Measurements from ENCODE around the gene CMIP. TPM values are rescaled to one million over a fixed set of nuclear protein-coding genes. Genes with fewer than 3 reads are reported as not detected.

CMIP gene
- total RNA-seq, 1 donor from 2014 or later = 46.6 TPM

DNA sequence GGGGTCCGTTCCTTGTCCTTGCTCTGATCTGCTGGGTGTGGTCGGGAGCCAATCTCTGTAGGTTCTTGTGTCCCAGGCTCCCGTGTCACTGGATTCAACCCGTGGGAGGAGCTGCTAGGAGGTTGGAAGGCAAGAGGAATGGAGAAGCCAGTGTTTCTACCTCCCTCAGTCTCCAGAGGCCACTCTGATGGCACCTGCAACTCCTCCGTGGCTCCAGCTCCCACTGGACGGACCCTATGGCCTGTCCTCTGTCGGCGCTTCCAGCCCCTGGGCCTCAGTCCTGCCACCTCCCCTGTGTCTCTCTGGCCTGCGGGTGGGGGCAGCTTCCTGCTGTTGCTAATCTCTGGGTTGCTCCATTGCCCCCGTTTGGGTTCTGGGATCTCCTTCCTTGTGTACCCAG is 71.1 kb downstream of the CMIP start:
- TF ChIP-seq CTCF (conservative IDR thresholded peaks at IDR 0.05) = no peak
- peaks cover 14% of the 10 kb centered on the region for H3K36me3 Mint-ChIP-seq
- H3K27me3 Mint-ChIP-seq = no peaks in the 10 kb centered on the region
- H3K27ac Mint-ChIP-seq = no peak overlapping the region
- peaks cover 6% of the 10 kb centered on the region for H3K9me3 Mint-ChIP-seq
- H3K4me1 Mint-ChIP-seq (ENCODE audit: unreplicated experiment) = peaks cover 28% of the 10 kb centered on the region
- DNase-seq (ENCODE audit: extremely low spot score, unreplicated experiment) = no peak
- H3K4me3 Mint-ChIP-seq = no peak overlapping the region

DNA sequence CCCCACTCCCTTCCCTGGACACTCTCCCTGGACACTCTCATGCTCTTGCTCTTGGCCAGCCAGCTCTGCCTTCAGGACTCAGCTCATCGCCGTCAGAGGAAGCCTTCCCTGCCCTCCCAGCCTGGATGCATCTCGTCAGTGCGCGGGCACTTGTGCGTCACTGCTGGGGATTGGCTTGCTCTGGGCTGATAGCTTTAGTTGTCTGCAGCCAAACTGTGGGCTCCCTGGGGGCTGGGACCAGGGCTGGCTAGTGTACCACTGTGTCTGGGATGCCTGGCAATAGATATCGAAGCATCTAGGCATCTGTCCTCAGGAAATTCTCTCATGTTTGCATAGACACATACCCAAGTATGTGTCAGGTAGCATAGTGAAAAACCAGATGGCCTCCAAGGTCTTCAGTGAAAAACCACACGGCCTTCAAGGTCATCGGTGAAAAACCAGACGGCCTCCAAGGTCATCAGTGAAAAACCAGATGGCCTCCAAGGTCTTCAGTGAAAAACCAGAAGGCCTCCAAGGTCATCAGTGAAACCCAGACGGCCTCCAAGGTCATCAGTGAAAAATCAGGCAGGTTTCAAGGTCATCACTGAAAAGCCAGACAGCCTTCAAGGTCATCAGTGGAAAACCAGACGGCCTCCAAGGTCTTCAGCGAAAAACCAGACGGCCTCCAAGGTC is 72.0 kb downstream of the CMIP start:
- peaks cover 25% of the 10 kb centered on the region for H3K4me1 Mint-ChIP-seq (ENCODE audit: unreplicated experiment)
- DNase-seq (ENCODE audit: extremely low spot score, unreplicated experiment) = no peak
- no peak for TF ChIP-seq CTCF (conservative IDR thresholded peaks at IDR 0.05)
- H3K27ac Mint-ChIP-seq = no peak overlapping the region
- H3K27me3 Mint-ChIP-seq = no peaks in the 10 kb centered on the region
- H3K4me3 Mint-ChIP-seq = no peak overlapping the region
- peaks cover 7% of the 10 kb centered on the region for H3K36me3 Mint-ChIP-seq
- peaks cover under 1% of the 10 kb centered on the region for H3K9me3 Mint-ChIP-seq

DNA sequence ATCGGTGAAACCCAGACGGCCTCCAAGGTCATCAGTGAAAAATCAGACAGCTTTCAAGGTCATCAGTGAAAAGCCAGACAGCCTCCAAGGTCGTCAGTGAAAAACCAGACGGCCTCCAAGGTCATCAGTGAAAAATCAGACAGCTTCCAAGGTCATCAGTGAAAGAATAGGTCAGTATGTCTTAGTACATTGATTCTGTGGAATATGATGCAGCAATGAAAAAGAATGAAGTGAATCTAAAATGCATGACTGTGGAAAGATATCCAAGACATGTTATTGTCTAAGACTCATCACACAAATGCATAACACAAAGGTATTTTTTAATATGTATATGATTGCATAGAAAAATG is 72.5 kb downstream of the CMIP start:
- Mint-ChIP-seq H3K27ac (no peak overlapping the region), H3K4me3 (no peak overlapping the region), H3K36me3 (peaks cover 7% of the 10 kb centered on the region), H3K9me3 (no peaks in the 10 kb centered on the region), H3K27me3 (no peaks in the 10 kb centered on the region), H3K4me1 (ENCODE audit: unreplicated experiment) (peaks cover 25% of the 10 kb centered on the region)
- no peak for DNase-seq (ENCODE audit: extremely low spot score, unreplicated experiment)
- no peak for TF ChIP-seq CTCF (conservative IDR thresholded peaks at IDR 0.05)

GRCh38 chr16:81517629-81518438 is 73.2 kb downstream of the CMIP start:
- peaks cover 24% of the 10 kb centered on the region for H3K4me1 Mint-ChIP-seq (ENCODE audit: unreplicated experiment)
- TF ChIP-seq CTCF (conservative IDR thresholded peaks at IDR 0.05) = no peak
- H3K27ac Mint-ChIP-seq = no peak overlapping the region
- no peaks in the 10 kb centered on the region for H3K27me3 Mint-ChIP-seq
- H3K4me3 Mint-ChIP-seq = no peak overlapping the region
- peaks cover 7% of the 10 kb centered on the region for H3K36me3 Mint-ChIP-seq
- DNase-seq (ENCODE audit: extremely low spot score, unreplicated experiment) = no peak
- no peaks in the 10 kb centered on the region for H3K9me3 Mint-ChIP-seq

DNA sequence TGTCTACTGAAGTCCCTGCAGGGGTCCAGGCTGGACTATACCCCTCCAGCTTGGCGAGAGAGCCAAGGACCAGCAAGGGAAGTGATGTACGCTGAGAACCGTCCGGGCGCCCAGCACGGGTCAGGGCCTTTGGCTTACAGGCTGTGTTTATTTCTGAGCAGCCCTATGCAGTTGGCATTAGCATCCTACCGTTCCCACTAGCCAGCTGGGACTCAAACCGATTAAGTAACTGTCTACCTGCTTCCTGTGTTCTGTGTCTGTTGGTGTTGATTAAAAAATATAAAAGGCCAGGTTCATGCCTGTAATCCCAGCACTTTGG is 73.8 kb downstream of the CMIP start:
- Mint-ChIP-seq H3K27ac (no peak overlapping the region), H3K9me3 (no peaks in the 10 kb centered on the region), H3K36me3 (peaks cover 10% of the 10 kb centered on the region), H3K4me3 (no peak overlapping the region), H3K27me3 (no peaks in the 10 kb centered on the region), H3K4me1 (ENCODE audit: unreplicated experiment) (peaks cover 23% of the 10 kb centered on the region)
- DNase-seq (ENCODE audit: extremely low spot score, unreplicated experiment) = no peak
- no peak for TF ChIP-seq CTCF (conservative IDR thresholded peaks at IDR 0.05)
